ENCODE results near the gene GTPBP2. TPM values are rescaled to one million over a fixed set of nuclear protein-coding genes. Genes with fewer than 3 reads are reported as not detected.
A peak's percentile ranks its signal among the peaks of the same experiment; 100 is the strongest.

Gene GTPBP2
- total RNA-seq, 1 donor from 2014 or later, result 77.6 TPM

DNA sequence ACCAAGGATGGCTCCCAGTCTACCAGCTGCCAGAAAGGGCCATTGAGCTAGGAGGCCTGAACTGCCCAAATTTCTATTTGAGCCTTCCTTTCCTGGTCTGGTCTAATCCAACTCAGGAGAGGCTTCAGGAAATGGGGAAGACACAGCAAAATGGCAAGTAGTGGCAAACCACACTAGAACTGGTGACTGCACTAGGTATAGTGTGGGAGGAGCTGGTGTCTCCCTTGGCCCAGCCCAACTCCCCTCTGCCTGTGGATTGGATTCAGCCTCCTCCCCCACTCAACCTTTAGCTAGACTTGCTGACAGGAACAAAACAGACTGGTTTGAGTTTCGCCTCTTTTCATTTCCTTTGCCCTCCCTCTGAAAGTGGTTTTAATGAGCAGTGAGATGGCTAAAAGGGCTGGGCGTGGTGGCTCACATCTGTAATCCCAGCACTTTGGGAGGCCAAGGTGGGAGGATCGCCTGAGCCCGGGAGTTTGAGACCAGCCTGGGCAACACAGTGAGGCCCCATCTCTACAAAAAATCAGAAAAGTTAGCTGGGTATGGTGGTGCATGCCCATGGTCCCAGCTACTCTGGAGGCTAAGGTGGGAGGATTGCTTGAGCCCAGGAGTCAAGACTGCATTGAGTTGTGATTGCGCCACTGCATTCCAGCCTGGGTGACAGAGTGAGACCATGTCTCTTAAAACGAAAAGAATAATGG lies 41.0 kb upstream of the GTPBP2 start:
- Mint-ChIP-seq H3K27ac (peak overlapping the region; percentile 92), H3K4me3 (no peak overlapping the region), H3K4me1 (ENCODE audit: unreplicated experiment) (peaks cover 35% of the 10 kb centered on the region), H3K27me3 (no peaks in the 10 kb centered on the region), H3K9me3 (no peaks in the 10 kb centered on the region), H3K36me3 (peaks cover 10% of the 10 kb centered on the region)
- TF ChIP-seq, protein P1, sequence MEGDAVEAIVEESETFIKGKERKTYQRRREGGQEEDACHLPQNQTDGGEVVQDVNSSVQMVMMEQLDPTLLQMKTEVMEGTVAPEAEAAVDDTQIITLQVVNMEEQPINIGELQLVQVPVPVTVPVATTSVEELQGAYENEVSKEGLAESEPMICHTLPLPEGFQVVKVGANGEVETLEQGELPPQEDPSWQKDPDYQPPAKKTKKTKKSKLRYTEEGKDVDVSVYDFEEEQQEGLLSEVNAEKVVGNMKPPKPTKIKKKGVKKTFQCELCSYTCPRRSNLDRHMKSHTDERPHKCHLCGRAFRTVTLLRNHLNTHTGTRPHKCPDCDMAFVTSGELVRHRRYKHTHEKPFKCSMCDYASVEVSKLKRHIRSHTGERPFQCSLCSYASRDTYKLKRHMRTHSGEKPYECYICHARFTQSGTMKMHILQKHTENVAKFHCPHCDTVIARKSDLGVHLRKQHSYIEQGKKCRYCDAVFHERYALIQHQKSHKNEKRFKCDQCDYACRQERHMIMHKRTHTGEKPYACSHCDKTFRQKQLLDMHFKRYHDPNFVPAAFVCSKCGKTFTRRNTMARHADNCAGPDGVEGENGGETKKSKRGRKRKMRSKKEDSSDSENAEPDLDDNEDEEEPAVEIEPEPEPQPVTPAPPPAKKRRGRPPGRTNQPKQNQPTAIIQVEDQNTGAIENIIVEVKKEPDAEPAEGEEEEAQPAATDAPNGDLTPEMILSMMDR (conservative IDR thresholded peaks at IDR 0.05), result no peak
- no peak for DNase-seq (ENCODE audit: extremely low spot score, unreplicated experiment)

DNA sequence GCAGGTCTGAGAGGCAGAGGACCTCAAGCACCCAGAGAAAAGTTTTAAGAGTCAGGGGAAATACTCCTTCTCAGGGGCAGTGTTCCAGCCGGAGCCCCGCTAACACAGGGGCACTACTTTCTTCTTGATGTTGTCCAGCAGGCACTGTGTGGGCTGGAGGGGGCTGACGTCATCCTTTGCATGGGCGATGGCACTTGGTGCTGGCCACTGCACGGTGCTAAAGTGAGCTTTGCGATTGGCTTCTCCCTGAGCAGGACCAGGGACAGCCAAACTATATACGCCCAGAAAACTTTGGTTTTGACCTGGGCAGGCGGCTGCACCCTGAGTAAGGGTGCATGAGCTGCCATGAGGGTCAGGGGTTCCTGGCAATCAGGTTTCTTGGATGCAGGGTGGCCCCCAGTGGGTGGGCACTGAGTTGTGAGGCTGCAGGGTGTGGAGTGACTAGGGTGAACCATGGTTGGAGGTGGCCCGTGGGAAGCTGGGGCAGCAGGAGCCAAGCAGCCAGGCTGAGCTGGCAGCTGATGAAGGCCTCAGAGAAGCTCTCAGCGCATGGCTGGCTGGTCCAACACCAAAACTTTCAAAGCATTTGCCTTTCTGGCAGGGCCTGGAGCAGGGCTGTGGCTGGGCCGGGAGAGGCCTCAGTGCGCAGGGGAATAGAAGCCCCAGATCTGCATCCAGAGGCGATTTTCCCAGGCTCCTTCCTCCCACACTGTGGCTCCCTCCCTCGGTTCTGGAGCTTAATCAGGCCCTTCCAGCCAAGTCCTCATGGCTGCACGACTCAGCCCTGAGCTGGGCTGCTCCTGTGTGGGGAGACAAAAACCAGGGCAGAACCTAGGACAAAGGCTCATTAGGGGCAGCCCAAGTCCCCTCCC lies 40.2 kb upstream of the GTPBP2 start:
- Mint-ChIP-seq H3K9me3 (no peaks in the 10 kb centered on the region), H3K4me1 (ENCODE audit: unreplicated experiment) (peaks cover 35% of the 10 kb centered on the region), H3K36me3 (peaks cover 3% of the 10 kb centered on the region), H3K27ac (peak overlapping the region; percentile 92), H3K4me3 (no peak overlapping the region), H3K27me3 (no peaks in the 10 kb centered on the region)
- TF ChIP-seq, protein P1 (conservative IDR thresholded peaks at IDR 0.05), result no peak
- DNase-seq (ENCODE audit: extremely low spot score, unreplicated experiment), result no peak

DNA sequence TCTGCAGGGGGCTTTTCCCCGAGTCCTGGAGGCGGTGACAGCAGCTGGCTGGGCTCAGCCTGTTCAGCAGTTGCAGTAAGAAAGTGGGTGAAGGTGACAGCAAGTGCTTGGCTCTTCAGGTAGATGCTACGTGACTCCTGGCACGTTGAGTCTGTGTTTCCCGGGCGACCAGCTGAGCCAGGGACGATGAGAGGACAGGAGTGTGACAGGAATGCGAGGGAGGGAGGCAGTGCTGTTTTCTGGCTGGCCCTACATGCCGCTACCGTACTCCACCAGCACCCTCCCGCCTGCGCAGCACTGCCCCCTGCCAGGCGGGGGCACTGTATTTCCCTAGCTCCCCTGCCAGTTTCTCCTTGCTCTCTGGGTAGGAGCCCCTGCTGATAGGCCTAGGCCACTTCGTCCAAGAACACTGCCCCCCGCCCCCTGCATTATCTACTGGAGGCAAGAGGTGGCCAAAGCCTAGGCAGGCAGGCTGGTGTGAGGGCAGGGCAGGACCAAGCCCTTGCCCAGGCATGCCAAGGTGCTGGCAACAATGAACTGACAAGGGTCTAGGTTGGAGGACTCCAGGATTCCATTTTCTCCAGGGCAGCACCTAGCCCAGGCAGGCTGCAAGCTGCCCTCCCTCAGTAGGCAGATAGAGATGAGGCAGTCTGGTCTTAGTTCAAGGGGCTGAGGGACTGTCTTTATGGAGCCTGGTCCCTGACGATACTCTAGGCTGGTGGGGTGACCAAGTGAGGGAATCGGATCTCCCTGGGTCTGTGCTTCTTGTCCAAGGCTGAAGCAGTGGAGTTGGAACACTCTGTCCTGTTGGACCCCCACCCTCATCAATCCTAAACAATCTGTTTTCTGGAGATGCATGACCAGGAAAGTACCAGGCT lies 39.3 kb upstream of the GTPBP2 start:
- Mint-ChIP-seq H3K9me3 (no peaks in the 10 kb centered on the region), H3K36me3 (peaks cover 3% of the 10 kb centered on the region), H3K4me1 (ENCODE audit: unreplicated experiment) (peaks cover 35% of the 10 kb centered on the region), H3K27ac (peak overlapping the region; percentile 82), H3K4me3 (peak overlapping the region; percentile 57), H3K27me3 (no peaks in the 10 kb centered on the region)
- no peak for DNase-seq (ENCODE audit: extremely low spot score, unreplicated experiment)
- TF ChIP-seq, protein P1 (conservative IDR thresholded peaks at IDR 0.05), result peak; percentile 59

DNA sequence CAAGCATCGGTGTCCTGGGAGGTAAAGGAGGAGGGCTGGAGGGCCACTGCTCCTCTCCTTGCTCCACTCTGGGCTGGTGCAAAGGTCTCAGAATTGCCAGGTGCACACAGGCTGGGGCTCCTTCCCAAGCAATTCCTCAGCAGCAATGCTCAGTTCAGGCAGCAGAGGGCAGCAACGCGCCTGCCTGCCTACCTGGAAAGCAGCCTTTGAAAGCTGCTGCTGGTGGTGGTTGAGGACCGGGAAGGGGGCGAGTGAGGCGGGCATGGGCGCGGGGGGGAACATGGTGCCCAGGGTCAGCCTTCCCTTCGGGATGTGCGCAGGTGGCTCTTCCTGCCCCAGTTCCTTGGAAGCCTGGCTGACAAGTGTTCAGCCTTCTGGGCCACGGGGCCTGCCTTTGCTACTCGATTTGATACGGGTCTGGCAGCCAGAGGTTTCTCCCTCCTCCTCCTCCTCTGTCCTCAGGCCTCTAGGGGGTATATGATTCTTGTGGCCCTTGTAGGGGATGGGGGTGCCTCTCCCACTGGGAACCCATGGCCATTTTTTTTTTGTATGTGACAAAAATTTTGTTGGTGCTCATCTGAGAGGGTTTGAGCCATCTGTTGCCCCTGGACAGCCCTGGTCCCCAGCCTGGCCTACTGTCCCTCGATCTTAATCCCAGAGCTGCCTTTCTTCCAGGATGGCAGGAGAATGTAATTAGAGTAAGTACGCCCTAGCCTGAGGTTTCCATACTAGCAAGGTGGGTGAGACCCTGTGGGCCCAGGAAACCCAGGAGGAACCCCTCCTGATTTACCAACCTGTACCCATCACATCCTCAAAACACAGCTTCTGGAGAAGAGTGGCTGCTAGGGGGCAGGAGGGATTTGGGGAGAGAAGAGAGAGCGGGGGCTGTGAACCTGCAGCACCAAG lies 38.4 kb upstream of the GTPBP2 start:
- peak overlapping the region; percentile 75 for H3K4me3 Mint-ChIP-seq
- H3K27ac Mint-ChIP-seq, result peak overlapping the region; percentile 82
- H3K4me1 Mint-ChIP-seq (ENCODE audit: unreplicated experiment), result peaks cover 35% of the 10 kb centered on the region
- no peaks in the 10 kb centered on the region for H3K9me3 Mint-ChIP-seq
- no peaks in the 10 kb centered on the region for H3K27me3 Mint-ChIP-seq
- H3K36me3 Mint-ChIP-seq, result peaks cover 3% of the 10 kb centered on the region
- TF ChIP-seq, protein P1 (conservative IDR thresholded peaks at IDR 0.05), result peak; percentile 96
- DNase-seq (ENCODE audit: extremely low spot score, unreplicated experiment), result peak; percentile 92
